Neural cell (in vitro differentiated cells): ENCODE results near the gene IRF3.

Experiments used
- CTCF ChIP-seq: fragments of 450-650 bp; IDR thresholded peaks from 2 replicates; pipeline ENCODE4 v1.5.1; 2014; ENCODE audit warnings: antibody characterized with exemption, mild to moderate bottlenecking, moderate library complexity; ENCODE audit not compliant: poor library complexity, severe bottlenecking
- EP300 ChIP-seq: fragments of 450-650 bp; conservative IDR thresholded peaks from 2 replicates; pipeline ENCODE4 v1.6.1; 2014; ENCODE audit warnings: antibody characterized with exemption, mild to moderate bottlenecking, moderate library complexity; ENCODE audit not compliant: poor library complexity, severe bottlenecking
- EZH2 ChIP-seq: fragments of 200-600, 300-800 bp; shearing (Covaris generic), sonication (generic); IDR thresholded peaks from 2 replicates; pipeline ENCODE4 v1.6.1; 2014; ENCODE audit warnings: antibody characterized with exemption, low read length, borderline replicate concordance, mild to moderate bottlenecking; ENCODE audit not compliant: insufficient read depth, poor library complexity, severe bottlenecking
- POLR2AphosphoS5 ChIP-seq: IDR thresholded peaks from 2 replicates; pipeline ENCODE4 v1.6.1; 2012
- RAD21 ChIP-seq: fragments of 450-650 bp; conservative IDR thresholded peaks from 2 replicates; pipeline ENCODE4 v1.6.1; 2014; ENCODE audit warnings: antibody characterized with exemption, mild to moderate bottlenecking, moderate library complexity
- REST ChIP-seq: IDR thresholded peaks from 2 replicates; pipeline ENCODE4 v1.6.1; 2012; ENCODE audit warnings: borderline replicate concordance
- SMC3 ChIP-seq: fragments of 450-650 bp; conservative IDR thresholded peaks from 2 replicates; pipeline ENCODE4 v1.6.1; 2014; ENCODE audit warnings: antibody characterized with exemption, mild to moderate bottlenecking, moderate library complexity; ENCODE audit not compliant: poor library complexity

DNA sequence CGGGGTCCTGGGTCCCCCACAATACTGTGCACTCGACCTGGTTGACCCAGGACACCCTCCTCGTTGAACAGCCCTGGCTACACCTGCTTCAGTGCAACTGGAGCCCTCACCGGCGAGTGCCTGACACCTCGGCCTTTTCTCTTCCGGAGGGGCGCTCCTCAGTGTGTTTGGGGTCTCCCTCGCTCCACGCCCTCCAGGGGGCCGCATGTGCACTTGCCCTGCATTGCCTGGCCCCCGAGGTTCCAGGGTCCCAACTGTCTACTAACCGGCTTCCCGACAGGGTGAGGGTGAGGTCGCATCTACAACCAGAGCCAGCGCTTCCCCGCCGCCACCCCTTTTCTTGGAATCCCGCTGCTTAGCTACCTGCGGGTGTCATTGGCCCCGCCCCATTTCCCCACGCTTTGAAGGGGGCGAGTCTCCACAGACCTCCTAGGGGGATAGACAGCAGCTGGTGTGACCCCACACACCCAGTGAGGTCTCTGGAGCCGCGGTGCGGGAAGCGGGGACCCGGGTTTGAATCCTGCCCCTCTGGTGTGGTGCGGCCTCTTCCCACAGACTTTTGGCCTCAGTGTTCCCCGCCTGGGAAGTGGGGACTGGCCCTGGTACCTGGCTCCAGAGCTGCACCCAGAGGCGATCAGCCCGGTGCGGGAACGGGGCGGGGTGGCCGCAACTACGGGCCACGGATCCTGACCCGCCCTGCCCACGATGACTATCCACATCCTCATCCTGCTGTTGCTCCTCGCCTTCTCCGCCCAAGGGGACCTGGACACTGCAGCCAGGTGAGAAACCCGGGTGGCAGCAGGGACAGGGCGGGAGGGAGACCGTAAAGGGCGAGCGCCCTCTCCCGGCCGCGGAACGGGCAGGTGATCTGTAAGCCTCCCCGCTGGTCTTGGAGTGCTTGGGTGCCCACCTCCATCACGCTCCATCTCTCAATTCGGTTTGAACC, 23.7 kb upstream of the IRF3 start, which contains the start of gene ADM5:
- TF ChIP-seq EZH2 (no peak), CTCF (peak; percentile 80), POLR2AphosphoS5 (no peak), REST (no peak), RAD21 (peak; percentile 55), SMC3 (peak; percentile 60), EP300 (no peak)
